ENCODE results near the gene CYP3A7.

The CYP3A7 gene

DNA sequence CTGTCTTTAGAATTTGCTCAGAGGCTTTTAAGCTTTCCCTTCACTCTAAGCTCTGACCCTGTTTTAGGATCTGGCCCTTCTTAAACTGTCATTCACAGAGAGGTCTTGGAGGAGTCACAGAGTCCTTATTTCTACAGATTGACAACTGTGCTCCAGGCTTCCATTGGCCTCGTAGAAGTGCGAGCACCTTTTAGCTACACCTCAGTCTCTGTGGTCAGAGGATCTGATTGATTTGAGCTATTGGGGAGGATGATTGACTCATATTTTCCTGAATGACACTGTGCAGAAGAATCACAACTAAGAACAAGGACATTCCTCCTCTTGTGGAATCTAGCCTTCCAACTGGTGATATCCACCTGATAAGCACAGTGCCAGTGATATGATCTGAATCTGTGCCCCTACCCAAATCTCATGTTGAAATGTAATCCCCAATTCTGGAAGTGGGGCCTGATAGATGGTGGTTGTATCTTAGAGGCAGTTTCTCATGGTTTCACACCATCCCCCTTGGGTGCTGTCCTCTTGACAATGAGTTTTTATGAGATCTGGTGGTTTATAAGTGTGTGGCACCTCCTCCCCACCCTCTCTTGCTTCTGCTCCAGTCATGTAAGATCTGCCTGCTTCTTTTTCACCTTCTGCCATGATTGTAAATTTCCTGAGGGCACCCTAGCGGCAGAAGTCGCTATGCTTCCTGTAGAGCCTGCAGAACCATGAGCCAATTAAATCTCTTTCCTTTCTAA, 3.2 kb downstream of the CYP3A7 start:
- Histone ChIP-seq H4K20me1 (ENCODE audit: insufficient read depth, low read length) (no peaks in the 10 kb centered on the region), H3K27ac (ENCODE audit: low read depth, low read length, poor library complexity, severe bottlenecking) (no peak overlapping the region), H3K9me3 (ENCODE audit: low read length) (no peaks in the 10 kb centered on the region), H3K4me2 (ENCODE audit: low read length) (no peak overlapping the region), H3K9me2 (ENCODE audit: low read depth, low read length) (no peaks in the 10 kb centered on the region), H3K9ac (ENCODE audit: low read length) (no peak overlapping the region), H3K4me1 (ENCODE audit: insufficient read depth, low read length, severe bottlenecking) (no peaks in the 10 kb centered on the region), H3F3A (ENCODE audit: insufficient read depth, low read length) (no peaks in the 10 kb centered on the region), H2AFZ (ENCODE audit: low read length) (no peak overlapping the region), H3K79me2 (ENCODE audit: insufficient read depth, low read length) (no peaks in the 10 kb centered on the region), H3K4me3 (ENCODE audit: low read depth, low read length, poor library complexity, severe bottlenecking) (no peak overlapping the region), H3K27me3 (ENCODE audit: insufficient read depth, low read length) (no peaks in the 10 kb centered on the region), H3K36me3 (ENCODE audit: insufficient read depth, low read length) (no peaks in the 10 kb centered on the region)
- TF ChIP-seq, protein P1, sequence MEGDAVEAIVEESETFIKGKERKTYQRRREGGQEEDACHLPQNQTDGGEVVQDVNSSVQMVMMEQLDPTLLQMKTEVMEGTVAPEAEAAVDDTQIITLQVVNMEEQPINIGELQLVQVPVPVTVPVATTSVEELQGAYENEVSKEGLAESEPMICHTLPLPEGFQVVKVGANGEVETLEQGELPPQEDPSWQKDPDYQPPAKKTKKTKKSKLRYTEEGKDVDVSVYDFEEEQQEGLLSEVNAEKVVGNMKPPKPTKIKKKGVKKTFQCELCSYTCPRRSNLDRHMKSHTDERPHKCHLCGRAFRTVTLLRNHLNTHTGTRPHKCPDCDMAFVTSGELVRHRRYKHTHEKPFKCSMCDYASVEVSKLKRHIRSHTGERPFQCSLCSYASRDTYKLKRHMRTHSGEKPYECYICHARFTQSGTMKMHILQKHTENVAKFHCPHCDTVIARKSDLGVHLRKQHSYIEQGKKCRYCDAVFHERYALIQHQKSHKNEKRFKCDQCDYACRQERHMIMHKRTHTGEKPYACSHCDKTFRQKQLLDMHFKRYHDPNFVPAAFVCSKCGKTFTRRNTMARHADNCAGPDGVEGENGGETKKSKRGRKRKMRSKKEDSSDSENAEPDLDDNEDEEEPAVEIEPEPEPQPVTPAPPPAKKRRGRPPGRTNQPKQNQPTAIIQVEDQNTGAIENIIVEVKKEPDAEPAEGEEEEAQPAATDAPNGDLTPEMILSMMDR (IDR thresholded peaks at IDR 0.05; ENCODE audit: low read length) = no peak
- TF ChIP-seq EZH2 (IDR thresholded peaks at IDR 0.05; ENCODE audit: borderline replicate concordance, low read length) = no peak

DNA sequence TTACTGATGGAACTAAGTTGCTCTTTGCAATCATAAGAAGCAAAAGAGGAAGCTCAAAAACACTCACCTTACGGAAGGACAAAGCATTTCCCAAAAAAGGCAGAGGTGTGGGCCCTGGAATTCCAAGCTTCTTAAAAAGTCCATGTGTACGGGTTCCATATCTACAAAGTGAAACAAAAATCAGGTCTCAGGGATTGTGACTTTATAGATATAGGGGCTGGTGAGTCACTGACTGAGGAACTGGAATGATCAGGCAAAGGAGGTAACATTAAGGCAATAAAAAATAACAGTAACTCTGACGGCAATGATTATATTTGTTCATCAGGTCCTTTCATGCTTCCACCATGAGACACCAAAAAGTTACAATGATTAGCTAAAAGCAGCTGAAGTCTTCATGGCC, 4.0 kb downstream of the CYP3A7 start:
- Histone ChIP-seq H3F3A (ENCODE audit: insufficient read depth, low read length) (no peaks in the 10 kb centered on the region), H3K4me2 (ENCODE audit: low read length) (no peak overlapping the region), H4K20me1 (ENCODE audit: insufficient read depth, low read length) (no peaks in the 10 kb centered on the region), H3K27ac (ENCODE audit: low read depth, low read length, poor library complexity, severe bottlenecking) (no peak overlapping the region), H3K27me3 (ENCODE audit: insufficient read depth, low read length) (no peaks in the 10 kb centered on the region), H3K79me2 (ENCODE audit: insufficient read depth, low read length) (no peaks in the 10 kb centered on the region), H3K9me2 (ENCODE audit: low read depth, low read length) (no peaks in the 10 kb centered on the region), H3K4me3 (ENCODE audit: low read depth, low read length, poor library complexity, severe bottlenecking) (no peak overlapping the region), H3K9ac (ENCODE audit: low read length) (no peak overlapping the region), H3K36me3 (ENCODE audit: insufficient read depth, low read length) (no peaks in the 10 kb centered on the region), H2AFZ (ENCODE audit: low read length) (no peak overlapping the region), H3K4me1 (ENCODE audit: insufficient read depth, low read length, severe bottlenecking) (no peaks in the 10 kb centered on the region), H3K9me3 (ENCODE audit: low read length) (no peaks in the 10 kb centered on the region)
- TF ChIP-seq, protein P1 (IDR thresholded peaks at IDR 0.05; ENCODE audit: low read length) = no peak
- TF ChIP-seq EZH2 (IDR thresholded peaks at IDR 0.05; ENCODE audit: borderline replicate concordance, low read length) = no peak

- H2AFZ ChIP-seq (ENCODE audit: low read length) = no peak overlapping the region
- H3K9ac ChIP-seq (ENCODE audit: low read length) = no peak overlapping the region
- no peaks in the 10 kb centered on the region for H3K27me3 ChIP-seq (ENCODE audit: insufficient read depth, low read length)
- H3K27ac ChIP-seq (ENCODE audit: low read depth, low read length, poor library complexity, severe bottlenecking) = no peak overlapping the region
- H4K20me1 ChIP-seq (ENCODE audit: insufficient read depth, low read length) = no peaks in the 10 kb centered on the region
- H3K79me2 ChIP-seq (ENCODE audit: insufficient read depth, low read length) = no peaks in the 10 kb centered on the region
- no peaks in the 10 kb centered on the region for H3K9me2 ChIP-seq (ENCODE audit: low read depth, low read length)
- H3K4me3 ChIP-seq (ENCODE audit: low read depth, low read length, poor library complexity, severe bottlenecking) = no peak overlapping the region
- no peaks in the 10 kb centered on the region for H3K4me1 ChIP-seq (ENCODE audit: insufficient read depth, low read length, severe bottlenecking)
- no peak overlapping the region for H3K4me2 ChIP-seq (ENCODE audit: low read length)
- TF ChIP-seq EZH2 (IDR thresholded peaks at IDR 0.05; ENCODE audit: borderline replicate concordance, low read length) = no peak
- TF ChIP-seq, protein P1 (IDR thresholded peaks at IDR 0.05; ENCODE audit: low read length) = no peak
- H3K36me3 ChIP-seq (ENCODE audit: insufficient read depth, low read length) = no peaks in the 10 kb centered on the region
- H3K9me3 ChIP-seq (ENCODE audit: low read length) = no peaks in the 10 kb centered on the region
- no peaks in the 10 kb centered on the region for H3F3A ChIP-seq (ENCODE audit: insufficient read depth, low read length)
These were observed 4.7 kb downstream of the CYP3A7 start for GRCh38 chr7:99730238-99730810.
